H9 (cell line): Measurements from ENCODE around the gene SERPINB8. TPM values are rescaled to one million over a fixed set of nuclear protein-coding genes. Genes with fewer than 3 reads are reported as not detected.

ENCODE experiments used
- DNase-seq: peaks from one replicate; pipeline ENCODE4 v3.0.0-alpha.2; 2017
- H2AFZ ChIP-seq: one replicate; pipeline ENCODE4 v1.6.1; 2013; ENCODE audit warnings: mild to moderate bottlenecking, low read length, control low read depth, moderate library complexity
- H2AK5ac ChIP-seq: 2 replicates; pipeline ENCODE4 v1.6.1; 2013; ENCODE audit warnings: low read length, control low read depth, mixed read lengths; ENCODE audit not compliant: insufficient read length
- H2BK120ac ChIP-seq: one replicate; pipeline ENCODE4 v1.6.1; 2013; ENCODE audit warnings: low read depth, mild to moderate bottlenecking, low read length, control low read depth, inconsistent platforms; ENCODE audit not compliant: poor library complexity, severe bottlenecking
- H2BK12ac ChIP-seq: 2 replicates; pipeline ENCODE4 v1.6.1; 2013; ENCODE audit warnings: low read length, control low read depth, mixed read lengths, low read depth; ENCODE audit not compliant: insufficient read length
- H2BK15ac ChIP-seq: 2 replicates; pipeline ENCODE4 v1.6.1; 2013; ENCODE audit warnings: low read depth, low read length, control low read depth
- H2BK20ac ChIP-seq: one replicate; pipeline ENCODE4 v1.6.1; 2013; ENCODE audit warnings: low read depth, mild to moderate bottlenecking, low read length, control low read depth, inconsistent platforms; ENCODE audit not compliant: poor library complexity, severe bottlenecking
- H2BK5ac ChIP-seq: 2 replicates; pipeline ENCODE4 v1.6.1; 2013; ENCODE audit warnings: low read length, control low read depth, mixed read lengths; ENCODE audit not compliant: insufficient read length
- H3K14ac ChIP-seq: 2 replicates; pipeline ENCODE4 v1.6.1; 2013; ENCODE audit warnings: low read length, control low read depth; ENCODE audit not compliant: insufficient read depth
- H3K18ac ChIP-seq: 2 replicates; pipeline ENCODE4 v1.6.1; 2013; ENCODE audit warnings: low read depth, mild to moderate bottlenecking, mixed read lengths, low read length, control low read depth; ENCODE audit not compliant: insufficient read length
- H3K23ac ChIP-seq: 2 replicates; pipeline ENCODE4 v1.6.1; 2013; ENCODE audit warnings: low read length, control low read depth, mixed read lengths, low read depth; ENCODE audit not compliant: insufficient read length
- H3K23me2 ChIP-seq: 2 replicates; pipeline ENCODE4 v1.6.1; 2013; ENCODE audit warnings: low read depth, mild to moderate bottlenecking, mixed read lengths, low read length, control low read depth; ENCODE audit not compliant: insufficient read length, poor library complexity, severe bottlenecking
- H3K27ac ChIP-seq: 2 replicates; pipeline ENCODE4 v1.5.1; 2013; ENCODE audit warnings: low read length, control low read depth, mixed read lengths, low read depth; ENCODE audit not compliant: insufficient read length
- H3K27me3 ChIP-seq: 2 replicates; pipeline ENCODE4 v1.6.1; 2013; ENCODE audit warnings: low read length, control low read depth, inconsistent platforms; ENCODE audit not compliant: insufficient read depth
- H3K4ac ChIP-seq: 2 replicates; pipeline ENCODE4 v1.6.1; 2013; ENCODE audit warnings: low read depth, mild to moderate bottlenecking, control low read depth, inconsistent platforms, low read length, moderate library complexity
- H3K4me1 ChIP-seq: 2 replicates; pipeline ENCODE4 v1.6.1; 2013; ENCODE audit warnings: low read length, control low read depth, inconsistent platforms; ENCODE audit not compliant: insufficient read depth
- H3K4me2 ChIP-seq: 2 replicates; pipeline ENCODE4 v1.6.1; 2013; ENCODE audit warnings: low read length, control low read depth, mixed read lengths; ENCODE audit not compliant: insufficient read length, insufficient read depth
- H3K56ac ChIP-seq: 2 replicates; pipeline ENCODE4 v1.6.1; 2013; ENCODE audit warnings: low read depth, mild to moderate bottlenecking, mixed read lengths, low read length, control low read depth; ENCODE audit not compliant: insufficient read length
- H3K79me1 ChIP-seq: 2 replicates; pipeline ENCODE4 v1.6.1; 2013; ENCODE audit warnings: low read depth, mild to moderate bottlenecking, moderate library complexity, low read length, control low read depth, inconsistent platforms; ENCODE audit not compliant: insufficient read depth, poor library complexity, severe bottlenecking
- H3K79me2 ChIP-seq: 2 replicates; pipeline ENCODE4 v1.6.1; 2013; ENCODE audit warnings: low read length, control low read depth, inconsistent platforms; ENCODE audit not compliant: insufficient read depth
- H3K9ac ChIP-seq: 2 replicates; pipeline ENCODE4 v1.6.1; 2013; ENCODE audit warnings: low read length, control low read depth, mixed read lengths; ENCODE audit not compliant: insufficient read length; ENCODE audit errors: extremely low read depth
- H3K9me3 ChIP-seq: one replicate; pipeline ENCODE4 v1.6.1; 2013; ENCODE audit warnings: low read depth, low read length, inconsistent platforms; ENCODE audit not compliant: control insufficient read depth
- H3T11ph ChIP-seq: one replicate; pipeline ENCODE4 v1.6.1; 2013; ENCODE audit warnings: mild to moderate bottlenecking, low read length, control low read depth, inconsistent platforms
- H4K20me1 ChIP-seq: one replicate; pipeline ENCODE4 v1.6.1; 2013; ENCODE audit not compliant: control insufficient read depth, insufficient read length, insufficient read depth
- H4K5ac ChIP-seq: 2 replicates; pipeline ENCODE4 v1.6.1; 2013; ENCODE audit warnings: low read depth, mild to moderate bottlenecking, mixed read lengths, low read length, control low read depth; ENCODE audit not compliant: insufficient read length
- H4K8ac ChIP-seq: replicated peaks from 2 replicates; pipeline ENCODE4 v1.6.1; 2013; ENCODE audit warnings: low read length, control low read depth, mixed read lengths, low read depth; ENCODE audit not compliant: insufficient read length
- H4K91ac ChIP-seq: 2 replicates; pipeline ENCODE4 v1.6.1; 2013; ENCODE audit warnings: low read depth, mild to moderate bottlenecking, moderate library complexity, mixed read lengths, low read length, control low read depth; ENCODE audit not compliant: insufficient read length
- H3K27ac Mint-ChIP-seq, 3 experiments: 2 replicates in 2 of 3; 3 replicates in 1 of 3; pipeline ENCODE4 v1.8.0; 2020 to 2021; ENCODE audit warnings: mixed read lengths in 3 of 3, mild to moderate bottlenecking in 1 of 3, moderate library complexity in 1 of 3
- H3K27me3 Mint-ChIP-seq: 2 replicates; pipeline ENCODE4 v1.8.0; 2021; ENCODE audit warnings: low read depth, mild to moderate bottlenecking, moderate library complexity, mixed read lengths
- H3K36me3 Mint-ChIP-seq, 3 experiments: 2 replicates in 2 of 3; 3 replicates in 1 of 3; pipeline ENCODE4 v1.8.0; 2020 to 2021; ENCODE audit warnings: low read depth in 3 of 3, mixed read lengths in 3 of 3; ENCODE audit not compliant: insufficient read depth in 1 of 3
- H3K4me1 Mint-ChIP-seq, 2 experiments: 2 replicates each; pipeline ENCODE4 v1.8.0; 2020; ENCODE audit warnings: mixed read lengths in 2 of 2
- H3K4me3 Mint-ChIP-seq, 2 experiments: 2 replicates in 1 of 2; 3 replicates in 1 of 2; pipeline ENCODE4 v1.8.0; 2020 to 2021; ENCODE audit warnings: mild to moderate bottlenecking in 2 of 2, mixed read lengths in 2 of 2, moderate library complexity in 1 of 2
- H3K9me3 Mint-ChIP-seq, 2 experiments: 2 replicates in 1 of 2; 3 replicates in 1 of 2; pipeline ENCODE4 v1.8.0; 2020; ENCODE audit warnings: mild to moderate bottlenecking in 2 of 2, mixed read lengths in 2 of 2, moderate library complexity in 1 of 2
- WGBS: extraction: QIAGEN DNeasy Blood & Tissue Kit; methylation state at CpG from one replicate; pipeline ENCODE4 v1.1.7; 2013; ENCODE audit warnings: missing lambda C conversion rate, low lambda C conversion rate, mixed read lengths; ENCODE audit not compliant: insufficient read length; ENCODE audit errors: extremely low coverage; 5-methylcytosine and 5-hydroxymethylcytosine counted together
- total RNA-seq: library from RNA; stranded (reverse); gene quantifications from 2 replicates; pipeline ENCODE4 v1.2.1, GENCODE V29; 2021
- TF ChIP-seq, protein P1 (sequence below): fragments of 200-600 bp; sonication (generic); conservative IDR thresholded peaks from 3 replicates; pipeline ENCODE4 v1.8.0; 2021; ENCODE audit warnings: antibody characterized with exemption, mild to moderate bottlenecking

Gene SERPINB8
- total RNA-seq, 1 experiment from 2014 or later: 2.1 TPM

DNA sequence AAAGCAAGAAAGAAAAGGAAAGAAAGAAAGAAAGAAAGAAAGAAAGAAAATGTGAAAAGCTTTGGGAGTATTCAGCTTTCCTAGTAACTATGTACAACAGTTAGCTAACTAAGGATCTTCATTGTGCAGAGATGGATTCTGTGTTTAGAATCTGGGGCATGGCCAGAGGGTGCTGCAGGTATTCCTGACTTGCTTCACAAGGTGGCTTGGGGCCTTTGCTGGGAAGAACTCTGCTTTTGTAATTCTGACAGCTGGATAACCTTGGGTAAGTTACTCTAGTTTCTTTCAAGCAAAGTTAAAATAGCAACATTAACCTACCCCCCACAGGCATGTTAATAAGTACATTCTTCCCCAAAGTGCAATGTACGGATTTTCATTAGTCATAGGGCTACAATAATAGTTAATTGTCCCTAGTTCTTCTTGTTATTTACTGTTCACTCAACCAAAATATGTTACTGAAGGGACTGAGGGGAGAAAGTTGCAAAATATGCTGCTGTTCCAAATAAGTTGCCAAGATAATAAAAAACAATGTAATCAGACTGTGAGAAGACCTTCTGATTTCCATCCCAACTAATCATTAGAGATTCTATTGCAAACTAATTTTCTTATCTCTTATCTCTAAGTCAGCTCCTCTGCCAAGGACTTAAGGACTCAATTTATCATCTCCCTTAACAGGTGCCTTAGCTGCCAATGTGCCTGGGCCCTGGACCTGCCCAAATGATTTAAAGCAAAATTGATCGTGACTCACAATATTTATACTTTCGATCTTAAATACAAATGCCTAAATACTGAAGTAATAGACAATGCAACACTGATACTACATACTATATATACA is 50.3 kb downstream of the SERPINB8 start:
- no peaks in the 10 kb centered on the region for H3K4me1 ChIP-seq
- no peaks in the 10 kb centered on the region for H3K23me2 ChIP-seq
- TF ChIP-seq, protein P1, sequence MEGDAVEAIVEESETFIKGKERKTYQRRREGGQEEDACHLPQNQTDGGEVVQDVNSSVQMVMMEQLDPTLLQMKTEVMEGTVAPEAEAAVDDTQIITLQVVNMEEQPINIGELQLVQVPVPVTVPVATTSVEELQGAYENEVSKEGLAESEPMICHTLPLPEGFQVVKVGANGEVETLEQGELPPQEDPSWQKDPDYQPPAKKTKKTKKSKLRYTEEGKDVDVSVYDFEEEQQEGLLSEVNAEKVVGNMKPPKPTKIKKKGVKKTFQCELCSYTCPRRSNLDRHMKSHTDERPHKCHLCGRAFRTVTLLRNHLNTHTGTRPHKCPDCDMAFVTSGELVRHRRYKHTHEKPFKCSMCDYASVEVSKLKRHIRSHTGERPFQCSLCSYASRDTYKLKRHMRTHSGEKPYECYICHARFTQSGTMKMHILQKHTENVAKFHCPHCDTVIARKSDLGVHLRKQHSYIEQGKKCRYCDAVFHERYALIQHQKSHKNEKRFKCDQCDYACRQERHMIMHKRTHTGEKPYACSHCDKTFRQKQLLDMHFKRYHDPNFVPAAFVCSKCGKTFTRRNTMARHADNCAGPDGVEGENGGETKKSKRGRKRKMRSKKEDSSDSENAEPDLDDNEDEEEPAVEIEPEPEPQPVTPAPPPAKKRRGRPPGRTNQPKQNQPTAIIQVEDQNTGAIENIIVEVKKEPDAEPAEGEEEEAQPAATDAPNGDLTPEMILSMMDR: no peak
- H2AK5ac ChIP-seq: no peak overlapping the region
- H2BK20ac ChIP-seq: no peak overlapping the region
- no peak overlapping the region for H4K8ac ChIP-seq
- DNase-seq: no peak
- H3K9me3 Mint-ChIP-seq: no peaks in the 10 kb centered on the region
- no peaks in the 10 kb centered on the region for H3K79me1 ChIP-seq
- H3K4me2 ChIP-seq: no peak overlapping the region
- no peaks in the 10 kb centered on the region for H3K79me2 ChIP-seq
- no peak overlapping the region for H4K91ac ChIP-seq
- H3K14ac ChIP-seq: no peak overlapping the region
- H2BK12ac ChIP-seq: no peak overlapping the region
- no peaks in the 10 kb centered on the region for H3K9me3 ChIP-seq
- WGBS: no CpG with 5 or more reads among the region's 3 CpGs
- H3K27me3 ChIP-seq: no peaks in the 10 kb centered on the region; the same call in 1 of the 2 replicates
- no peak overlapping the region for H4K5ac ChIP-seq
- no peak overlapping the region for H3T11ph ChIP-seq
- no peak overlapping the region for H3K4ac ChIP-seq
- H3K9ac ChIP-seq: no peak overlapping the region
- H2AFZ ChIP-seq: no peak overlapping the region
- no peaks in the 10 kb centered on the region; the same call in 1 of the 2 replicates for H3K27me3 Mint-ChIP-seq
- H2BK120ac ChIP-seq: no peak overlapping the region
- H4K20me1 ChIP-seq: no peaks in the 10 kb centered on the region
- no peak overlapping the region for H2BK15ac ChIP-seq
- no peak overlapping the region for H3K23ac ChIP-seq
- no peak overlapping the region; a peak in 1 of 5 replicates for H3K4me3 Mint-ChIP-seq
- H3K56ac ChIP-seq: no peak overlapping the region
- no peaks in the 10 kb centered on the region for H3K36me3 Mint-ChIP-seq
- no peak overlapping the region for H3K27ac ChIP-seq
- no peak overlapping the region for H3K18ac ChIP-seq
- H2BK5ac ChIP-seq: no peak overlapping the region
- H3K27ac Mint-ChIP-seq: no peak overlapping the region; a peak in 1 of 7 replicates
- peaks cover 16 to 19% of the 10 kb centered on the region in 2 experiments for H3K4me1 Mint-ChIP-seq
